H1 (cell line): ENCODE data around the gene TBCD. TPM values are rescaled to one million over a fixed set of nuclear protein-coding genes. Genes with fewer than 3 reads are reported as not detected.

Experiments used
- CTCF ChIA-PET: fragments of 300-600 bp; sonication (Branson Sonifier 250); formaldehyde crosslinking; loops from one replicate; lab custom pipeline; 2021; ENCODE audit not compliant: partially characterized antibody; lab: Charles Lee
- POLR2A ChIA-PET: fragments of 300-600 bp; sonication (Branson Sonifier 250); formaldehyde crosslinking; loops from one replicate; lab custom pipeline; 2021; ENCODE audit warnings: inconsistent platforms; ENCODE audit not compliant: partially characterized antibody; lab: Charles Lee
- DNase-seq, 2 experiments: peaks; one replicate each; pipeline versions ENCODE4 v3.0.0 to v3.0.0-alpha.2; 2010 to 2022; ENCODE audit warnings: low spot score in 2 of 2, low read depth in 1 of 2, mixed read lengths in 1 of 2
- FAIRE-seq: peaks from 2 replicates; lab custom pipeline; 2011; peaks lifted over from hg19 to GRCh38; lab: Jason Lieb, UNC
- H2AFZ ChIP-seq: 2 replicates; pipeline ENCODE4 v1.8.1; 2012; ENCODE audit warnings: low read length, inconsistent platforms
- H2AK5ac ChIP-seq: 2 replicates; pipeline ENCODE4 v1.6.1; 2013; ENCODE audit warnings: low read depth, low read length
- H2BK120ac ChIP-seq: replicated peaks from 2 replicates; pipeline ENCODE3; 2013; ENCODE audit warnings: low read depth, low read length, inconsistent platforms
- H2BK12ac ChIP-seq: 2 replicates; pipeline ENCODE4 v1.6.1; 2013; ENCODE audit warnings: low read depth, low read length
- H2BK15ac ChIP-seq: 2 replicates; pipeline ENCODE4 v1.6.1; 2013; ENCODE audit warnings: low read length
- H2BK20ac ChIP-seq: 2 replicates; pipeline ENCODE4 v1.6.1; 2013; ENCODE audit warnings: low read length
- H2BK5ac ChIP-seq: 2 replicates; pipeline ENCODE4 v1.6.1; 2013; ENCODE audit warnings: low read depth, low read length
- H3K14ac ChIP-seq: 2 replicates; pipeline ENCODE4 v1.6.1; 2013; ENCODE audit warnings: inconsistent platforms; ENCODE audit not compliant: insufficient read length
- H3K18ac ChIP-seq: 2 replicates; pipeline ENCODE4 v1.6.1; 2013; ENCODE audit warnings: low read length; ENCODE audit errors: extremely low read depth
- H3K23ac ChIP-seq: 2 replicates; pipeline ENCODE4 v1.6.1; 2013; ENCODE audit warnings: inconsistent platforms; ENCODE audit not compliant: insufficient read length
- H3K23me2 ChIP-seq: 2 replicates; pipeline ENCODE4 v1.6.1; 2013; ENCODE audit warnings: low read depth, low read length
- H3K27ac ChIP-seq: 2 replicates; pipeline ENCODE4 v1.6.1; 2011; ENCODE audit warnings: low read depth, low read length, inconsistent platforms
- H3K27me3 ChIP-seq, 4 experiments: replicated peaks in 1 of 4; 1 replicate in 1 of 4; 2 replicates in 3 of 4; pipeline versions ENCODE4 v1.6.1 to v1.8.1; 2011 to 2013; ENCODE audit warnings: low read length in 3 of 4, mild to moderate bottlenecking in 3 of 4, inconsistent platforms in 2 of 4, mixed read lengths in 2 of 4, moderate library complexity in 1 of 4; ENCODE audit not compliant: control insufficient read depth in 3 of 4, insufficient read depth in 3 of 4; ENCODE audit errors: extremely low read depth in 1 of 4
- H3K36me3 ChIP-seq, 4 experiments: 2 replicates each; pipeline versions ENCODE4 v1.6.1 to v1.8.1; 2011 to 2013; ENCODE audit warnings: mild to moderate bottlenecking in 4 of 4, low read length in 3 of 4, moderate library complexity in 2 of 4, control low read depth in 1 of 4, inconsistent platforms in 1 of 4; ENCODE audit not compliant: insufficient read depth in 4 of 4, control insufficient read depth in 2 of 4
- H3K4ac ChIP-seq: replicated peaks from 2 replicates; pipeline ENCODE3; 2013; ENCODE audit warnings: low read length, low read depth, mixed read lengths, inconsistent platforms; ENCODE audit not compliant: insufficient read length
- H3K4me1 ChIP-seq, 4 experiments: replicated peaks in 1 of 4; 1 replicate in 1 of 4; 2 replicates in 3 of 4; pipeline versions ENCODE4 v1.6.1 to v1.8.1; 2011 to 2013; ENCODE audit warnings: low read length in 3 of 4, inconsistent platforms in 2 of 4, mixed read lengths in 1 of 4; ENCODE audit not compliant: insufficient read depth in 4 of 4, control insufficient read depth in 3 of 4
- H3K4me2 ChIP-seq, 2 experiments: 2 replicates each; pipeline versions ENCODE4 v1.6.1 to v1.8.1; 2011 to 2013; ENCODE audit warnings: low read depth in 2 of 2, low read length in 2 of 2, control low read depth in 1 of 2, inconsistent platforms in 1 of 2, mild to moderate bottlenecking in 1 of 2; ENCODE audit not compliant: insufficient read depth in 1 of 2
- H3K4me3 ChIP-seq, 4 experiments: fragments of 200-600, 300-600 bp in 1 of 4; sonication (generic), shearing (Covaris generic), sonication (Bioruptor Twin) in 1 of 4; 2 replicates each; pipeline versions ENCODE4 v1.5.1 to v1.8.1; 2011 to 2016; ENCODE audit warnings: low read length in 4 of 4, low read depth in 3 of 4, control low read depth in 2 of 4, inconsistent platforms in 2 of 4, mild to moderate bottlenecking in 2 of 4, mixed read lengths in 1 of 4, moderate library complexity in 1 of 4; ENCODE audit not compliant: insufficient read depth in 2 of 4; ENCODE audit errors: extremely low read depth in 1 of 4
- H3K56ac ChIP-seq: replicated peaks from 2 replicates; pipeline ENCODE3; 2013; ENCODE audit warnings: low read depth, mild to moderate bottlenecking, mixed read lengths, low read length, inconsistent platforms; ENCODE audit not compliant: insufficient read length
- H3K79me1 ChIP-seq: 2 replicates; pipeline ENCODE4 v1.6.1; 2013; ENCODE audit warnings: low read depth, low read length, control low read depth
- H3K79me2 ChIP-seq, 2 experiments: 2 replicates each; pipeline versions ENCODE4 v1.6.1 to v1.8.1; 2012 to 2013; ENCODE audit warnings: low read length in 2 of 2, mild to moderate bottlenecking in 2 of 2, inconsistent platforms in 1 of 2; ENCODE audit not compliant: insufficient read depth in 2 of 2, control insufficient read depth in 1 of 2
- H3K9ac ChIP-seq, 4 experiments: replicated peaks in 1 of 4; 1 replicate in 1 of 4; 2 replicates in 3 of 4; pipeline versions ENCODE4 v1.6.1 to v1.8.1; 2011 to 2013; ENCODE audit warnings: low read depth in 3 of 4, low read length in 3 of 4, control low read depth in 2 of 4, mild to moderate bottlenecking in 2 of 4, moderate library complexity in 2 of 4, inconsistent platforms in 1 of 4; ENCODE audit errors: extremely low read depth in 1 of 4
- H3K9me3 ChIP-seq, 2 experiments: 2 replicates each; pipeline versions ENCODE4 v1.6.1 to v1.8.1; 2012 to 2013; ENCODE audit warnings: mild to moderate bottlenecking in 2 of 2, moderate library complexity in 2 of 2, control low read depth in 1 of 2, inconsistent platforms in 1 of 2, low read depth in 1 of 2, low read length in 1 of 2, mixed read lengths in 1 of 2; ENCODE audit not compliant: insufficient read depth in 2 of 2
- H4K20me1 ChIP-seq, 2 experiments: replicated peaks in 1 of 2; 2 replicates each; pipeline versions ENCODE3 to v1.8.1; 2011 to 2013; ENCODE audit warnings: inconsistent platforms in 2 of 2, low read length in 2 of 2, mild to moderate bottlenecking in 1 of 2; ENCODE audit not compliant: insufficient read depth in 2 of 2, control insufficient read depth in 1 of 2
- H4K5ac ChIP-seq: 2 replicates; pipeline ENCODE4 v1.6.1; 2013; ENCODE audit warnings: low read length, low read depth, mixed read lengths, inconsistent platforms; ENCODE audit not compliant: insufficient read length
- H4K8ac ChIP-seq: 2 replicates; pipeline ENCODE4 v1.8.0; 2013; ENCODE audit warnings: mild to moderate bottlenecking, moderate library complexity, low read length, inconsistent platforms; ENCODE audit not compliant: insufficient read depth; ENCODE audit errors: extremely low read depth
- H4K91ac ChIP-seq: replicated peaks from 2 replicates; pipeline ENCODE3; 2013; ENCODE audit warnings: low read length, mixed read lengths, inconsistent platforms; ENCODE audit not compliant: insufficient read length
- BCL11A ChIP-seq, 2 experiments: IDR thresholded peaks; one replicate each; pipeline ENCODE4 v1.6.1; 2011; ENCODE audit warnings: low read depth in 2 of 2, low read length in 2 of 2, mild to moderate bottlenecking in 2 of 2
- BRCA1 ChIP-seq: IDR thresholded peaks from 2 replicates; pipeline ENCODE4 v1.6.1; 2012; ENCODE audit warnings: low read depth, low read length, improper control_type of control experiment
- CBX5 ChIP-seq: fragments of 300-800, 300-1000 bp; sonication (generic); IDR thresholded peaks from 2 replicates; pipeline ENCODE4 v1.7.1; 2016; ENCODE audit warnings: antibody characterized with exemption, low read length, low read depth
- CHD1 ChIP-seq: IDR thresholded peaks from 2 replicates; pipeline ENCODE4 v1.6.1; 2012; ENCODE audit warnings: low read depth, low read length, improper control_type of control experiment
- CREB1 ChIP-seq: IDR thresholded peaks from 2 replicates; pipeline ENCODE4 v1.6.1; 2012; ENCODE audit warnings: inconsistent platforms
- GTF2F1 ChIP-seq: IDR thresholded peaks from 2 replicates; pipeline ENCODE4 v1.6.1; 2012; ENCODE audit warnings: low read depth, low read length, improper control_type of control experiment, borderline replicate concordance
- JUND ChIP-seq: IDR thresholded peaks from 2 replicates; pipeline ENCODE4 v1.6.1; 2011; ENCODE audit warnings: mild to moderate bottlenecking, improper control_type of control experiment, low read length
- MAX ChIP-seq: IDR thresholded peaks from 2 replicates; pipeline ENCODE4 v1.6.1; 2012; ENCODE audit warnings: inconsistent platforms
- NANOG ChIP-seq: IDR thresholded peaks from 2 replicates; pipeline ENCODE4 v1.6.1; 2011; ENCODE audit warnings: low read length, low read depth, mild to moderate bottlenecking, inconsistent platforms; ENCODE audit not compliant: insufficient read depth, poor library complexity, severe bottlenecking
- RNF2 ChIP-seq: fragments of 200-900, 300-1000 bp; sonication (generic); IDR thresholded peaks from 2 replicates; pipeline ENCODE4 v1.7.1; 2016; ENCODE audit warnings: borderline replicate concordance, low read depth, mild to moderate bottlenecking, antibody characterized with exemption, low read length; ENCODE audit not compliant: poor library complexity, severe bottlenecking; ENCODE audit errors: missing control alignments
- SAP30 ChIP-seq: fragments of 300-600 bp; sonication (generic); IDR thresholded peaks from 2 replicates; pipeline ENCODE4 v1.7.1; 2012; ENCODE audit warnings: low read length, moderate library complexity, mild to moderate bottlenecking, inconsistent platforms; ENCODE audit not compliant: insufficient read depth, insufficient replicate concordance
- TAF7 ChIP-seq: optimal IDR thresholded peaks from 2 replicates; pipeline ENCODE3; 2011; ENCODE audit warnings: low read depth, mild to moderate bottlenecking, inconsistent platforms, low read length, moderate library complexity, borderline replicate concordance
- ZNF274 ChIP-seq: IDR thresholded peaks from 2 replicates; pipeline ENCODE4 v1.7.0; 2012; ENCODE audit warnings: low read length, borderline replicate concordance; ENCODE audit errors: extremely low read depth
- WGBS, 2 experiments: shearing (Covaris generic) in 1 of 2; methylation state at CpG; one replicate each; pipeline versions ENCODE4 v1.1.6 to v1.1.7; 2013 to 2015; ENCODE audit warnings: low lambda C conversion rate in 2 of 2, mixed read lengths in 2 of 2, inconsistent platforms in 1 of 2, low coverage in 1 of 2, missing lambda C conversion rate in 1 of 2; ENCODE audit not compliant: insufficient replicate concordance in 2 of 2, insufficient coverage in 1 of 2, insufficient read length in 1 of 2; ENCODE audit errors: extremely low coverage in 1 of 2, missing lambda C conversion rate in 1 of 2; 5-methylcytosine and 5-hydroxymethylcytosine counted together
- polyA plus RNA-seq, 7 experiments: library from polyadenylated mRNA; depleted of rRNA in 3 of 7; stranded (reverse) in 5 of 7; unstranded in 2 of 7; fragments of >200 nt in 5 of 7; fragments of 200-250 nt in 2 of 7; gene quantifications; 1 replicate in 5 of 7; 2 replicates in 1 of 7; 4 replicates in 1 of 7; pipeline versions ENCODE4 v1.2.1 to v1.2.3, GENCODE V29; 2011 to 2013; ENCODE audit warnings: missing spikeins in 2 of 7, mixed read lengths in 2 of 7
- total RNA-seq: library from RNA; stranded (reverse); fragmentation: NEBNext Ultra II Directional; extraction: Animal tissue kit (Norgen Biotek cat#: 25700); gene quantifications from 2 replicates; pipeline ENCODE4 v1.2.1, GENCODE V29; 2021

The TBCD gene
- total and polyA plus RNA-seq, 2 of the 8 experiments (the other 6 are each of a cell fraction or from before 2014, with no cell fraction given): 118 to 162 TPM

DNA sequence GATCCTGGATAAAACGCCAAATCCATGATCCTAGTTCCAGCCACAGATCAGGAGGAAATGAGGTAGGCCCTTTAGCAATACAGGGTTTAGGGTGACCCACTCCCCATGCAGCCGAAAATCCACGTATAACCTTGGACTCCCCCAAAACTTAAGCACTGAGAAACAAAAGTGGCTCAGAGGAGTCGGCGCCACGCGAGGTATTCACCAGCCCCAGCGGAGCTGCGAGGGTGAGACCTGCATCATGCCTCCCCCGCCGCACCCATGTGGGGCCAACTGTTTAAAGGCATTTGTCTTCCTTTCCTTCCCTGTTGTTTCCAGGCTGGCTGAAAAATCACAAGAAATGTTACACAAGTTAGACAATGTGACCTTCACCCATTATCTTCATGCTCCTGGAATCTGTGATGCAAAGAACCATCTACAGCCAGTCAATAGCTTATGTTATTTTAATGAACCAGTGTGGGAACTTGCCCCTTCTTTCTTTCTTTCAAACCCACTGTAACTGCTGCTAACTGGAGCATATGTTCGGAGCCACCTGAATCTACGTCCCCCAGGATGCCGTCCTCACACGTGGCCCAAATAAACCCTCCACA lies 229.4 kb downstream of the TBCD start:
- Histone ChIP-seq H3K27me3 (no peaks in the 10 kb centered on the region), H3K79me1 (no peaks in the 10 kb centered on the region), H3K4me3 (no peak overlapping the region), H3K27ac (no peak overlapping the region), H3K4me2 (no peak overlapping the region), H3K23me2 (no peaks in the 10 kb centered on the region), H4K8ac (no peak overlapping the region), H3K79me2 (no peaks in the 10 kb centered on the region), H2BK20ac (no peak overlapping the region), H2AK5ac (no peak overlapping the region), H2BK15ac (no peak overlapping the region), H3K36me3 (no peaks in the 10 kb centered on the region), H3K9ac (no peak overlapping the region), H3K4me1 (peaks cover 0 to 8% (median under 1%) of the 10 kb centered on the region in 4 experiments; a peak in 3 of 7 replicates), H3K9me3 (peaks cover 15 to 33% of the 10 kb centered on the region in 2 experiments), H4K20me1 (no peaks in the 10 kb centered on the region), H2BK120ac (no peak overlapping the region), H2BK5ac (no peak overlapping the region), H3K23ac (no peak overlapping the region), H4K91ac (no peak overlapping the region), H3K18ac (no peak overlapping the region; the same call in 1 of the 2 replicates), H3K14ac (no peak overlapping the region), H4K5ac (no peak overlapping the region), H2AFZ (no peak overlapping the region), H3K4ac (no peak overlapping the region), H3K56ac (no peak overlapping the region), H2BK12ac (no peak overlapping the region)
- CTCF ChIA-PET: no interaction called here
- FAIRE-seq: no peak
- POLR2A ChIA-PET: interaction anchor here (1.1 kb wide), 1 partner anchor 19 kb away, joined by 3 read pairs; no protein-coding TSS in a partner anchor
- no peak for DNase-seq
- WGBS, 2 experiments: 84% methylated on average over 15 of the region's 15 CpGs; no CpG with 5 or more reads in 1 of the 2 experiments
- TF ChIP-seq BRCA1: no peak
- TF ChIP-seq ZNF274: no peak
- TF ChIP-seq NANOG: no peak
- TF ChIP-seq SAP30: no peak
- no peak for TF ChIP-seq CHD1
- TF ChIP-seq BCL11A (IDR thresholded peaks at IDR 0.05; ENCODE audit: low read depth in 2 of 2, low read length in 2 of 2): no peak
- no peak for TF ChIP-seq JUND
- no peak for TF ChIP-seq TAF7
- TF ChIP-seq RNF2: no peak
- TF ChIP-seq GTF2F1: no peak
- TF ChIP-seq MAX: no peak
- no peak for TF ChIP-seq CBX5
- TF ChIP-seq CREB1: no peak
